ELF-1 (cell line): ENCODE measurements around the gene PKIG.
A peak's percentile ranks its signal among the peaks of the same experiment; 100 is the strongest.
"Not testable (repeated sequence)": the region's sequence is repeated elsewhere in the genome, so short reads cannot be mapped to it uniquely, and the experiment has no call there.

Source experiments
- DNase-seq: peaks from one replicate; pipeline ENCODE4 v3.0.0-alpha.2; 2016; ENCODE audit warnings: low read depth, low spot score

The PKIG gene

GRCh38 chr20:44571362-44571988, 10.9 kb upstream of the PKIG start:
- DNase-seq, result no peak

- DNase-seq, result peak; percentile 14
These were observed 9.6 kb upstream of the PKIG start for GRCh38 chr20:44572551-44573500.

- DNase-seq, result no peak
These were observed 8.9 kb upstream of the PKIG start for GRCh38 chr20:44573501-44573869.

DNA sequence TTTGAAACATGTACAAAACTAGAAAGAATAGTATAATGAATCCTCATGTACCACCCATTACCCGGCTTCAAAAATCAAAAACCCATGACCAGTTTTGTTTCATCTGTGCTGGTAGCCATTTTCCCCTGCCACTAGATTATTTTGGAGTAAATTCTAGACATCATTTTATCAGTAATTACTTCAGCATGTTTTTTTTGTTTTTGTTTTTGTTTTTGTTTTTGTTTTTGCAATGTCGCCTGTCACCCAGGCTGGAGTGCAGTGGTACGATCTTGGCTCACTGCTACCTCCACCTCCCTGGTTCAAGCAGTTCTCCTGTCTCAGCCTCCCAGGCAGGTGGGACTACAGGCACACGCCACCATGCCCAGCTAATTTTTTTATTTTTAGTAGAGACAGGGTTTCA, 8.0 kb upstream of the PKIG start:
- no peak for DNase-seq

- no peak for DNase-seq
These were observed 6.1 kb upstream of the PKIG start for GRCh38 chr20:44576297-44576696.

- DNase-seq, result no peak
These were observed 2.9 kb upstream of the PKIG start for GRCh38 chr20:44579313-44580081.

DNA sequence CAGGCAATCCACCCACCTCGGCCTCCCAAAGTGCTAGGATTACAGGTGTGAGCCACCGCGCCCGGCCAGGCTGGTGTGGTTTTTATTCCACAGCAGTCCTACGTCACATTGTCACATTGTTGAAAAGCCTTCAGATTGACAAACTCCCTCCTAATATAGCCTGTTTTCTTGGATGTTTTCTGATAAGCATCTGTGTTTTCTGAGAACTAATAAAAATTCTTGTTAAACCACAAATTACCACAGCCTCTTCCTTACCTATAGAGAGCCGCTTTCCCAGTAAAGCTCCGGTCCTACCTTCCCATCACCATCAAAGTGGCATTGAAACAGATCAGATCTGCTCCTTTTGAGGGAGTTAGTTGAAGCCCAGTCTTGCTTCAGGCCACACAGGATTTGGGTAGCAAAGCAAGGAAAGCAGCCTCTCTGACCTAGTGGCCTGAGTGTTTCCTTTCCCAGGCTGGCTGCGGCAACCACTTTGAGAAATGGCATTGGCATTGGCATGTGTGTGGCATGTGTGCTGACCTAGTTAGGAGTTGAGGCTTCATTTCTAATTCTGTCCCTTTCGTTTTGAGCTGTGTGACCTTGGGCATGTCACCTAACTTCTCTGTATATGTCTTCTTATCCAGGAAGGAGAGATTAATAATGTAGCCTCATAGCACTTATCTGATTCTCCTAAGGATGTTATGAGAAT, 1.7 kb upstream of the PKIG start:
- no peak for DNase-seq

DNA sequence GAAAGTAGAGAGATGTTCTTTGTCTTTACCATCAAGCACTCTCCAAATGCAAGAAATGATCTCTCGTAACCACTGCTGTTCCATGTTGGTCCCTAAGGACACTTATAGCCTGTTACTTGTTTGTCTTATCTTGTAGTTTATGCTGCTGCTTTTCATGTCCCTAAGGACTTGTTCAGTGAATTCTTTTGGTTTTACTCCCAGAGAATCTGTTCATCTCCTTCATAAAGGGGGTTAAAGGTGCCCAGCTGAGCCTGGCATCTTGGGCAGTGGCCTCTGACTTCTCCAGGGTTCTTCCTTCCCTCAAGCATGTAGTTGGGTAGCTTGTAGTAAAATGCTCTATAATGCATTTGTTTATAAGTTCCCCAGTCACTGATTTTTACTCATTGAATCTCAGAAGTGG, 864 bp upstream of the PKIG start:
- no peak for DNase-seq

- no peak for DNase-seq
These were observed 778 bp downstream of the PKIG start for GRCh38 chr20:44583157-44583556.

DNA sequence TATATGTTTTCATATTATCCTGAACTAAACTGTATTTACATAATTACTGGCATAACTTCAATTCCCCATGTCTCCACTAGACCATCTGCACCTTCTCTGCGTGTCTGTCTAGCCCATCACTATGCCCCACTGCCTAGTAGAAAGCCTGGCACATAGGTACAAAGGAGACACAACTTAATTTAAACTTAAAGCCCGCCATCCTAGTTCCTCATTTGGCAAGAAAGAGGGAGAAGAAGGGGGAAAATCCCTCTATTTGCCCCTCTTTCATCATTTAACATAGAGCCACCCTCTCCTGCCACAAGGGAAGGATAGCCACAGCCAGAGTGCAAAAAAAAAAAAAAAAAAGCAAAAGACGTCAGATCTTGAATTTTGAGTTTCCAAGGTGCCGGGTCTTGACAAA, 1.8 kb downstream of the PKIG start:
- no peak for DNase-seq

DNA sequence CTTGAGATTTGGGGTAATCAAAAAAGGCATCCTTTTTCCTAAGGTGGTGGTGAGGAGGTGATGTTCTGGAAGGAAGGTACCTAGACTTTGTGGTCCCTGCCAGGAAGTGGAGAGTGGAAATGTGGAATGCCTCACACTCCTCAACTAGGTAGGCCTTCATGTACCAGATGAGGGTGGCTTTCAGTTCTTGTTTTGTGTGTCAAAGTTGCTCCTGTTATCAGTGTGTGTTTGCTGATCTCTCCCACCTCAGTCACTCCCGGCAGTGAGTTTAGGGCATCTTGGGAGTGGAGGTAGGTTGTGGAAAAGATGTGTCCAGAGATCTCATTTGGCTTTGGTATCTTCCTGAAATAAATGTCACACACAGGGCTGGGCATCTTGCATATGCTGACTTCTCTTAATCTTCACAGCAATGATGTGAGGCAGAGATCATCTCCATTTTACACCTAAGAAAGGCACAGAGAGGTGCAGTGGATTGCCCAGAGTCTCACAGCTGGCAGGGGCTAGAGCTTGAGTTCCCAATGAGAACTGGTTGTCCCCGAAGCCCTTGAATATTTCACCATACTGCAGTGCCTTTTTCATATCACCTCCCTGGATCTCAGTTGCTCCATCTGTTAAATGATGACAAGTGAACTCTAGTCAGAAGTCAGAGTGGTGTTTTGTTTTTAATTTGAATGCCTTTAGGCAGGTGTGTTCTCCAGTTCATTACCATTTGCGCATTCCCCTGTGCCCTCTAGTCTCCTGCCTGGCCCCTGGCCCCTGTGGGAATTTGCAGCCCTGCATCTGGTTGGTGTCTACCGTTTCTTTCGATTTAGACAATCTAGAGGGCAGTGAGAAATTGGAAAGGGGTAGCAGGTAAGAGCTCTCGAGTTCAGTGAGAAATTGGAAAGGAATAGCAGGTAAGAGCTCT, 2.9 kb downstream of the PKIG start:
- DNase-seq, result no peak

- DNase-seq, result no peak
These were observed 4.0 kb downstream of the PKIG start for GRCh38 chr20:44586289-44586911.

- no peak for DNase-seq
These were observed 4.9 kb downstream of the PKIG start for GRCh38 chr20:44587035-44587980.

- DNase-seq, result not testable (repeated sequence)
These were observed 5.9 kb downstream of the PKIG start for GRCh38 chr20:44588321-44588720.

DNA sequence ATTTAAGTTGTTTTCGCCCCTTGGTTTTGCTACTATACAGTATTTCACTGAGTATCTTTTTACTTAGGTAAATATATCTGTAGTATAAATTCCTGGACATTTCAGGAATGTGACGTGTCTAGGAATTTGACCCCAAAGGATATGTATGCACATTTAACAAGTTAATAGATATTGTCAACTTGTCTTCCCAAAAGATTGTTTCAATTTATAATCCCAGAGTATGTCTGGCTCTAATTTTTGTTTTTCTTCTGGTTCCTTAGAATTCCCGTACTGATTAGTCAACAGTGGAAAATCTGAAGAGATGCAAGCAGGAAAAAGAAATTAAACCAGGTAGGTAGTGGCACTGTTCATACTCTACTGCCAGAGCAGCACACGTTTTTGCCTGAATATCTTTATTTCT, 7.2 kb downstream of the PKIG start:
- DNase-seq, result no peak

DNA sequence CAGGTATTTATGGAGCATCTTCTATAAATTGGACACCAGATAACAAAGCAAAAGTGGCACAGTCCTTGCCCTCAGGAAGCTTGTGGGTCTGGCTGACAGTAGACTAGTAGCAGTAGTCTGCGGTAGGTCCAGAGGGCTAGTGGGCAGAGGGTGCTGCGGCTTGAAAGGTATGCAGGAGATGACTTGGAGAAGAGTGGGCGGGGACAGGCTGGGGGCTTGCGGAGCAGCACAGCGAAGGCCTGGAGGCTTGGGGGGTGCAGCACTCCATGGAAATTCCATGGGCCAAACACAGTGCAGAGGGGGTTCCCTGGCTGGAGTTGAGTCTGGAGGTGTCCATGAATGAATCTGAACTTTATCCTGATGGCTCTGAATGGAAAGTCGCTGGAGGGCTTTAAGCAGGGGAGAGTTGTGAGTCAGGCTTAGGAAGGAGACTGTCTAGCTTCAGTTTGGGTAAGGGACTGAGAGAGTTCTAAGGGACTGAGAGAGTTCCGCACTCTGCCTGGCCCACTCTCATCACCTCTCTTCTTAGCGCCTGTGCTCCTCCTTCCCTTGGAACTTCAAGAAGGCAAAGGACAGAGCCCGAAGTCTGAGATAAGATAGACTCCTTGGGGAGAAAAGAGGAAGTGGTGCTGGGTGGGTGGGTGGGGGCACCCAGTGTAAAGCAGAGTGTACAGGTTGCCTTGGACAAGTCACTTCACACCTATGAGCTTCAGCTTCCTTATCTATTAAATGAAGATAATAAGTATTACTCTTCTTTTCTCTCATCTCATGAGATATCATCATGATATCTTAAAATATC, 8.8 kb downstream of the PKIG start:
- peak; percentile 53 for DNase-seq

DNA sequence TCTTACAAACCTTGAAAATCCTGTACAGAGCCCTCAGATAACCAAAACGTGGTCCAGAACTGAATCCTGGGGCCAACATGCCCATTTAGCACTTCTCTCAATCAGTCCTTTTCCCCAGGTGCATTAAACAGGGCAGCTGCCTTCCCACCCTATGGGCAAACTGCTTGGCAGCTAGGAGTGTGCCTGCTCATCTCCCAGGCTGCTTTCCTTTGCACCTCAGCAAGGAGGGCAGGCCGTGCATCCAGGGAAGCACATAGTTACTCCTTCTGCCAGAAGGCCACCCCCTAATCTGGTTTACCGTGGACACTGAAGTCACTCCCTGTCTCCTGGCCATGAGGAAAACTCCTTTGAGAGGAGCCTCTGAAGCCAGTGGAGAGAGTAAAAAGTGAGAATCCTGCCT, 10.0 kb downstream of the PKIG start:
- no peak for DNase-seq

- DNase-seq, result no peak
These were observed 11.4 kb downstream of the PKIG start for GRCh38 chr20:44593751-44594150.
